ENCODE results near the gene DEGS1.

GRCh38 chr1:224193319-224193966 lies 10.4 kb downstream of the DEGS1 start:
- TF ChIP-seq POLR2A (IDR thresholded peaks at IDR 0.05) (no peak), CTCF (IDR thresholded peaks at IDR 0.05 in 8 of 11, conservative IDR thresholded peaks at IDR 0.05 in 3 of 11) (no peak)

Data from spleen (tissue), 7 donors.